HG03469 (cell line): ENCODE data around the gene ITPK1.

Source experiments
- ATAC-seq: cut with Tn5 transposase; IDR thresholded peaks from one replicate; pipeline ENCODE4 v1.9.1; 2021; ENCODE audit warnings: mild to moderate bottlenecking, moderate library complexity, moderate number of reproducible peaks; ENCODE audit not compliant: unreplicated experiment

Gene ITPK1

DNA sequence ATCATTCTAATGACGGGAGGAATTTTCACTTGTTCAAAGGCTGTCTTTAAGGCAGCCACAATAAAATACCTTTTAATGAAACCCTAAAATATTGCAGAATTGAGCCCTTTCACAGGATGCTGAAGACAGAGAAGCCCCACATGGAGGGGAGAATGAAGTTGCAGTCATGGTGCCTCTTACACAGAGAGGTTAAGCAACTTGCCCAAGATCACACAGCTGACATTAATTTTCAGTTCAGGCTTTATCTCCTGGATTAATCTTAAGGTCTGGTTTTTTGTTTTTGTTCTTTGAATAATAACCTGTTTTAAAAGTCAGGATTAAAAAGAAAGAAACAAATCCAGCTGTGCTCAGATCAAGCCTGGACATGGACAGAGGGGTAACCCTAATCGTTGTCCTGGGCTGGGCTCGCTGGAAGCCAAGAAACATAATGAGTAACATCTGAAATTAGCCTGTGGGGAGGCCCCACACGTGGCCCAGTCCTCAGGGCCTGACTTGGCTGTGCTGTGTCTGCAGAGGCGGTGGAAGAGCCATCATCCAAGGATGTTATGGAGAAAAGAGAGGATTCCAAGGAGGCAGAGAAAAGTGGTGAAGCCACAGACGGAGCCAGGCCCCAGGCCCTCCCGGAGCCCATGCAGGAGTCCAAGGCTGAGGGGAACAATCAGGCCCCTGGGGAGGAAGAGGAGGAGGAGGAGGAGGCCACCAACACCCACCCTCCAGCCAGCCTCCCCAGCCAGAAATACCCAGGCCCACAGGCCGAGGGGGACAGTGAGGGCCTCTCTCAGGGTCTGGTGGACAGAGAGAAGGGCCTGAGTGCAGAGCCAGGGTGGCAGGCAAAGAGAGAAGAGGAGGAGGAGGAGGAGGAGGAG lies 184.8 kb downstream of the ITPK1 start:
- no peak for ATAC-seq

DNA sequence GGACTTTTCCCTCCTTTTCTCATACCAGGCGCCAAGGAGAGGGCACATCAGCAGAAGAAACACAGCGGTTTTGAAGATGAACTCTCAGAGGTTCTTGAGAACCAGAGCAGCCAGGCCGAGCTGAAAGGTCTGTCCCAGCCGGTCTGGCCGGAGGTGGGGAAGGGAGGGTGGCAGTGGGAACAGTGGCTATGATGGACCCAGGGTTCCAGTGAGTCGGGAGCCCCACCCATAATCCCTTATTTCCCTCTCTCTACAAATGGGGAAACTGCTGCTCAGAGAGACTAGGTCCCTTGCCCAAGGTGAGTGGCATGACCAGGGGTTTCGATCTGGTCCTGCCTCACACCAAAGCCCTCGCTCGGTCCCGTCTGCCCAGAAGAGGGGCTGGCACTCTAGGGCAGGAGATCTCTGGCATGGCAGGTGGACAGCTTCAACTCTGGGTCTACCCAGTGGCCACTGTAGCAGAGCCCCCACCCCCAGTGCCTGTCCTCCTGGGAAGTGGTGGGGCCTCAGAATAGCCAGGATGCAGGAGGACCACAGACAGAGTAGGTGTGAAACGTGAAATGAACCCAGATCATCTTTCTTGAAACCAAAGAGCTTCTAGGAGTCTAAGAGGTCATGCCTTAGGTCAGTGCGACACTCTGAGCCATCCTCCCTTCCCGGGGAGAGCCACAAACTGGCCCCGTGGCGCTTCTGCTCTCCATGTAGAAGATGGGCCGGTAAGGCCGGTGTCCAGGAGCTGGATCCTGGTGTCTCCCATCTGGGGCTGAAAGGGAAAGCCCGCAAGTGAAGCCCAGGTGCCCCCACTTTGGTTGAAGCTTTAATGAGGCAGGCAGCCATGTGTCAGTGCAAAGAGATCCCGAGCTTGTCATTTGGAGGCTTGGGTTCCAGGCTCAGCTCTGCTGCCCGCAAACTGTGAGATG lies 185.8 kb downstream of the ITPK1 start:
- no peak for ATAC-seq

DNA sequence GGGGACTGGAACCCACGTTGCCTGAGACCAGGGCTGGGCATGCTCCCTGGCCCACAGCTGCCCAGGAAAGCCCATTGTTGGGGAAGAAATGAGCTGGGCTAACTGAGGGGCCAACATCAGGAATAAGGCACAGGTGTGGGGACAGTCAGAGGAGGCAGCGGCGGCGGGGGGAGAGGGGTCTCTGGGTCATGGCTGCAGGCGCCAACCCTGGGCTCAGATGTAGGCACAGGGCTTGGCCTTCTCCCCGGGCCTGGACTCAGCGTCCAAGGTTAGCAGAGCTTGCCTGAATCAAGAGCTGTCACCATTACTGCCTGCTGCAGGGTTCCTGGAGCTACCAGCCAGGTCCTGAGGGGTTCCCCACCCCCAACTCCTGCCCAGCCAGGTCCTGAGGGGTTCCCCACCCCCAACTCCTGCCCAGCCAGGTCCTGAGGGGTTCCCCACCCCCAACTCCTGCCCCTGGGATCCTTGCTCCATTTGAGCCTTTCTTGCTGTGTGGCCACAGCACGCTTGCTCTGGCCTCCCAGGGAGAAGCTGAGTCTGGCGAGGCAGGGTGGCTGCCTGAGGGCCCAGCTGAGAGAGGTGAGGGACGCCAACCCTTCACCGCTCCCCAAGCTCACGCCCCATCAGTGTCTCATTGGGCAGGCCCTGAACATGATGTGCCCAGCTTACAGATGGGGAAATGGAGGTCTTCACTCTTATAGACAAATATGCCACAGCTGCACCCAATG lies 186.6 kb downstream of the ITPK1 start:
- ATAC-seq: no peak

DNA sequence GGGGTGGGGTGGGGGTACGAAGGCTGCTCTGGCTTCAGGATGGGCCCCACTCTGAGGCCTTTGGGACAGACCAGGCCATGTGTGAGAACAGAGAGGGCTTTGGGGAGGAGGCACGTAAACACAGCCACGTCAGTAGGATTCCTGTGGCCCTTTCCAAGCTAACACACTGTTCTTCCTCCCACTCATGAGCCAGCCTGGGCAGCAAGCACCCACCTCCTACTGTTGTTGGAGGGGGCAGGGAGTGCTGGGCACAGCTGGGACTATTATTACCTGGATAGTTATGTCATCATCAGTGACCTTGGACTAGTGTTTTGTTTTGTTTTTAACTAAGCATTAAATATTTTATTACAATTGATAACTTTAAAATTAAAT lies 187.5 kb downstream of the ITPK1 start:
- ATAC-seq: no peak

DNA sequence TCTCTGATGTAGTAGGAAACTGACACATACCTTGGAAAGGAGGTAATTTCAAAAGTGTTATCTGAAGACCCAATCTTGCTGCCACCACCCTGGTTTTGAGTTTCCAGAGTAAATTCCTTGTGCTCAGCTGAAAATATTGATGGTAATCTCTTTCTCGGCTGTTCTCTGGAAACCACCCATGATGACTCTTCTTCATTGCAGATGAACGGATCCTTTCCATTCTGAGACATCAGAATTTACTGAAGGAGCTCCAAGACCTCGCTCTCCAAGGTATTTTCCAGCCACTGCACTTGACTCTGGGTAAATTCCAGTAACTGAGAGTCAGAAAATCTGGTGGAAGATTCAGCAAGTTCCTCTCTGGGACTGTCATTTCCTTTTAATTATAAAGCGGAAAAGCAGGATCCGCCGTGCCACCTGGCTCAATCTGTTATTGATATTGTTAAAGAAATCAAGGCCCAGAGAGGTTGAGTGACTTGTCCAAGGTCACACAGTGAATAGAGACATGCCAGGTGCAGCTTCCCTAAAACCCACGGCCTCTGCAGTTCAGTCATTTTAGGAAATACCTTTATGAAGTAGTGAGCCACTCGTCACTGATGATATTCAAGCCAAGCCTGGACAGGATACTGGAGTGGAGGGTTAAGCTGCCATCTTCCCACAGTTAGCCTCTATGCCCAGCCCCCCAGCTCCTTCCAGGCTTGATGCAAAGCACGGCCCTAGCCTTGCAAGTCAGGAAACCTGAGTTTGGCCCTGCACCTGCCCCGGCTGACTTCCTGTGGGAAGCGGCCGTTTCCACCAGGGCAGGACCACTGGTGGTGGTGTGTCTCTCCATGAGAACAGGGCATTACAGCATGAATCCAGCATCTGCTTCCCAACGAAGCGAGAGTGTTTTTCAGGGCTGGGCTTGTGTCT lies 188.1 kb downstream of the ITPK1 start:
- ATAC-seq: no peak

DNA sequence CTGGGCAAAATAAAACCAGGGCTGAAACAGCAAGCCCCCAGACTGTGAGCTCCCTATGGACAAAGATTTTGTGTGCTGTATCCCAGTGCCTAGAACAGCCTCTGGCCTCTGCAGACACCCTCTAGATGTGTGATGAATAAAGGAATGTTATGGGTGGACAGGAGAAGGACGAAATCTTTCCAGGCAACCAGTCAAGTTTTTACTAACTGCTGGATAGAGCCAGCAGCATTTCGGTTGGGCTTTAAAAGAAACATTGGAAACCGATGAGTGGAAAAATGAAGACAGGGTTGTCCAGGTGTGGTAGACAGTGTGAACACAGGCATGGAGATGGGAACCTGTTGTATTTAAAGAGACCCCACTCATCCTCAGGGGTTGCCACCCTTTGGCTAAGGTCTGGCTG lies 188.8 kb downstream of the ITPK1 start:
- ATAC-seq: no peak

DNA sequence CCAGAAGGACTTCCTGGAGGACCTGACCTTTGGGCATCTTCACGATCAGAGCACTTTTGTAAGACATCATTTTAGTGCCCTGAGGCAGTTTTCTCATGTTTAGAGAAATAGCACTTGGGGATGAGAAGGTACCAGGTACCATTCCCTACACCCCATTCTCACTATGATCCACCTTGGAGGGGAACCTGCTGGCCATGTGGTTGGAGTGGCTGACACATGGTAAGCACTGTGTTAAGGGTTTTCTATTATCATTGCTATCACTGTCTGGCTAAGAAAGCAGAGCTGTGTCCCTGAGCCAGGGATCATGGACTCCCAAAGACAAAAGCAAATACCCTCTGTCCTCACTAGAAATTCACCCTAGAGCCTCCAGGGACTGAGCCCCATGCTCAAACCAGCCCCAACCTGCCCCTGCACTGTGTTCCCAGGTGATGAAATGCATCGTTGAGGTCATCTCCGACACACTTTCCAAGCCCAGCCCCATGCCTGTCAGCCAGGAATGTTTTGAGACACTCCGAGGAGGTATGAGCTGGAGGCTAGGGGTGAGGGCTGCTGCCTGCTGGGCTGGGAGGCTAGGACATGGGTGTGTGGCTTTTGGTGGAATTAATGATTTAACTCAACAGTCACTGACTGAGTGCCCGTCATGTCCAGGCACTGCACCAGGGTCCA lies 189.4 kb downstream of the ITPK1 start:
- ATAC-seq: no peak

DNA sequence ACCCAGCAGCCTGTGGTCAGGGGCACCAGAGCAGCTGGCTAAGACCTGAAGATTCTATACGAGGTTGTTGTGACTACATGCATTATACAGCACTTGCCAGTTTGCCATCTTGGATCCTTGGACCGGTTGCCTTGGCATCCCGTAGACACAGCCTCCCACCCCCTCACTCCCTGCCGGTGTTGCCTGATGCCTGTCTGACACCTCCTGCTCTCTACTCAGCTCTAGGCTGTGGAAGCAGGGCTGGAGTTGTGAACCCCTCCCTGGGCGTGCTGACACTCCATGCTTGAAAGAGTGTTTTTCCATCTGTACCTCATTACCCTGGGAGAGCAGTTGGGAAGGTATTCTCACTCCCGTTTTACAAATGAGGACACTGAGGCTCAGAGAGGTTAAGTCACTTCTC lies 190.3 kb downstream of the ITPK1 start:
- ATAC-seq: no peak

DNA sequence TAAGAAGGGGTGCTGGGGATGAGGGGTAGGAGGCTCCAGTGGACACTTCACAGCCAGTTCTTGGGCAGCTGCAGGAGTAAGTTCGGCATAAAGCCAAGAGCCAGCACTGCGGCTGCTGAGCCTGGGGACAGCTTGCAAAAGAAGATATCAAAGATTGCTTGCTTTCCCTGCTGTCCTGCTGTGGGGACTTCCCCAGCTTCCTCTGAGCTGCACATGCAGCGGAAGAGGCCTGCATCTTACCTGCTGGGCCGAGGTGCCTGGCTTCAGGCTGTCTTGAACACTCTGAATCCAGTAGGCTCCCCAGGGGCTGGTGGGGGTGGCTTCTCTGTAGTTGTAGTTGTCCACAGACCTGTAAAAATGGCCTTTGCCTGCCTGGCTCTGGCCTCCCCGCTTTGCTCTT lies 191.5 kb downstream of the ITPK1 start:
- no peak for ATAC-seq

DNA sequence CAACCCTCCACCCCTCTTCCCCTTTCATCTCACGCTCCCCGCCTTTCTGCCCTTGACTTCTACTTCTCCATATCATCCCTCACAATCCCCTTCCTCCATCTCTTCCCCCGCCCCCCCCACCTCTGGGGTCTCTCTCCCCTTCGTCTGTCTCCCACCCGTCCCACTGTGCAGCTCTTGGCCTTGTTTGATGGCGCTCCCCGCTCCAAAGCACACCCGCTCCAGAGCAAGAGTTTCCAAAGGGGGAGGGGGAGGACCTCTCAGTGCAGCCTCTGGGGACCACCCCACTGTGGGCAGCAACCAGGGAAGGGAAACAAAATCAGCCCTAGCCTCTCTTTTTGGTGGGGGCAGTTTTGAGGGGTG lies 192.0 kb downstream of the ITPK1 start:
- no peak for ATAC-seq

DNA sequence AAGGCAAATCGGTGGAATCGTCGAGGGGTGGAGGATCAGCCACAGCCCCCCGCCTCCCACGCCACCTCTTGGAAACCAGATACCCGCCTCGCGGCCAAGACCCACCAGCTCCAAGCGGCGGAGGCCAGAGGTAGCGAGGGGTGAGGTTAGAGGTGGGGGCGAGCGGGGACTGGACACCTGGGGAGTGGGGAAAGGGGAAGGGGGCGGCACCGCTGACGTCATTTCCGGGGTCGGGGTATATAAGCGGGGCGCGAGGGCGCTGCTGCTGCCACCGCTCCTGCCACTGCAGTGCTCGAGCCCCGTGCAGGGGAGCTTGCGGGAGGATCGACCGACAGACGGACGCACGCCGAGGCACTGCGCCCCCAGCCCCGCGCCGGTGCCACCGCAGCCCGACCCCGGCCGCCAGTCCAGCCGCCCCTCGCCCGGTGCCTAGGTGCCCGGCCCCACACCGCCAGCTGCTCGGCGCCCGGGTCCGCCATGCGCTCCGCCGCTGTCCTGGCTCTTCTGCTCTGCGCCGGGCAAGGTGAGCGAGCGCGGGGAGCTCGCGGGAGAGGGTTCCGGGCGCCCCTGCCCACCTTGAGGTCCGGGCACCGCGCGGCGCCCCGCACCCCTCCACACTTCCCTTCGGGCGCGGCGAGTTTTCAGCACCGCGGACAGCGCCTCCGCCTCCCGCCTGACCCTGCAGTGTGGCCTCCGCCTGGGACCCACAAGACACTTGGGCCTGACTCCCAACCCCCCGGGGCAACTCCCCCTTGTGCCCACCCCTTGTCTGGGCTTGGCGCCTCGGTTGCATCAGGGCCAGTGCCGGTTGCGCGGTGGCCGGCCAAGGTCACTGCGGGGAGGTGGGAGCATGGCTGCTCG lies 192.6 kb downstream of the ITPK1 start, which contains the start of gene CHGA:
TSS of gene CHGA (plus strand) at position 268 of the 861 bp plus-strand sequence. CDS start at position 478, 210 bp downstream.
- ATAC-seq: no peak

DNA sequence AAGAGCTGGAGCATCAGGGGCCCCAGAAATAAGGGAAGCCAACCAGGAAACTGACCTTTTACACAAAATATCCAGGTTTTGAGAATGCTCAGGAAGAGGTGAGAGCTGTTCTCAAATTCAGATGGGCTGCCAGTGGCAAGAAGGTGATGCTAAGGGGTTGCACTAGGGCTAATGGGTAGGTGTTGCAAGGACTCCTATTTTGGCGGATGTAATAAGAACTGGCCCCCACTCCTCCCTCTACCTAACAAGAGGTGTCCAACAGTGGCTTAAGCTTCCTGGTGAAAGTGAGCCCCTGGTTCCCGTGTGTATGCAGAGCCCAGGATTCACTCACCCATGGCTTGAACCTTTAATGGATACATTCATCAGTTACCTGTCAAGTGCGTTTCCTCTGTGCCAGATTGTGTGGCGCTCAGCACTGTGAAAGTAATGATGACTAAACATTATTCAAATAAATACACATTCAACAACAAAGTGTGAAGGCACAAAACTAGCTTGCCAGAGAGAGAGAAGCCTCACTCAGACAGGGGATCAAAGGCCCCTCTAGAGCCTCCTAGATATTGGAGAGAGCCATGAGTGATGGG lies 193.5 kb downstream of the ITPK1 start:
- ATAC-seq: no peak

DNA sequence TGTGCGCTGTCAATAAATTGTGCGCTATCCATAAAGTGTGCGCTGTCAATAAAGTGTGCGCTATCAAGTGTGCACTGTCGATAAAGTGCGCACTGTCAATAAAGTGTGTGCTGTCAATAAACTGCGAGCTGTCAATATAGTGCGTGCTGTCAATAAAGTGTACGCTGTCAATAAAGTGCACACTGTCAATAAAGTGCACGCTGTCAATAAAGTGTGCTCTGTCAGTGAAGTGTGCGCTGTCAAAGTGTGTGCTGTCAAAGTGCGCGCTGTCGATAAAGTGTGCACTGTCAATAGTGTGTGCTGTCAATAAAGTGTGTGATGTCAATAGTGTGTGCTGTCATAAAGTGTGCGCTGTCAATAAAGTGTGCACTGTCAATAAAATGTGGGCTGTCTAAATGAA lies 195.7 kb downstream of the ITPK1 start:
- ATAC-seq: no peak

DNA sequence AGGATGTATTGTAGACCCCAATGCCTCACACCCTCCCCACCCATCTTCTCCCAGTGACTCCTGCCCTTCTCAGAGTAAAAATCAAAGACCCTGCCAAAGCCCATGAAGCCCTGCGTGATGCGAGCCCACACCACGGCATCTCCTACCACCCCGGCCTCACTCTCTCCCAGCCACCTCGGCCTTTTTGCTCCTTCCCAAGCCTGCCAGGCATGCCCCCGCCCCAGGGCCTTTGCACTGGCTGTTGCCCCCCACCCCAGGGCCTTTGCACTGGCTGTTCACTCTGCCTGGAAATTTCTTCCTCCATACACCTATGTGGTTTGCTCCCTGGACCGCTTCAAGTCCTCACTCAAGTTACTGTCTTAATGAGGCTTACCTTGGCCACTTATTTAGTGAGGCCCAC lies 197.8 kb downstream of the ITPK1 start:
- no peak for ATAC-seq

DNA sequence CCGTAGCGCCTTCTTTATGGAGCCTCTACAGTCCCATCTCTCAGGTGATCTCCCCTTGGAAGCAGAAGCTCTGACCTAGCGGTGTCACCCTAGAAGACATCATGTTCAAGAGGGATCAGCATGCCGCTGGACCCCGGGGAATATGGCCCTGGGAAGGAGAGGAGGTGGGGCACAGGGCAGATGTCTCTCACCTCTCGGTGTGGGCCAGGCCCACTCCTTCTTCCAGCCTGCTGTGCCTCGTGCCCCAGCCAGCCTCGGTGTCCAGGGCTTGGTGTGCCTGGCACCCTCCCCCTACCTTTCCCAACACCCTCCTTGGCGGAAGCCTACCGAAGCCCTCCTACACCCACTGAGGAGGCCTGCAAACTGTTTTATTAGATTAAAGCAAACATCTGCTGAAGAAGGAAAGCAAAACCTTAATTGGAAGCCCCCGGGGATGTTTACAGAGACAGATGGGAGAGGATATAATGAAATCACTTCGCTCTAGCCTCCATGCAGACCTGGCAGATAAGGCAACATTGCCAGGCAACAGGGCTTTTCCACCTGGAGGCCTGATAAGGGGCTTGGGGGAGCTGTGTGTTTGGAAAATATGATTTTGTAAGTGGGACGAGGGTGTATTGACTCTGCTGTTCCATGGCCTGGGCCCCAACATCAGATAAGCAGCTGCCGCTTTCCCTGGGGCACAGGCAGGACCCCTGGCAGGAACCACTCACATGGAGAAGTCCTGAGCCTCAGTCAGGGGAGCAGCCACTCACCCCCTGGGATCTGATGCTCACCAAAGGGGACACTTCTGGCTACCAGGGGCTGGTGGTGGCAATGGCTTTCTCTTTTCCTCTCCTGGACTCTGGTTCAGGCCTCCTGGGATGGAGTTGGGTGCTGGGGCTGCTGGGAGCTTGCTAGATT lies 198.4 kb downstream of the ITPK1 start:
- ATAC-seq: no peak

DNA sequence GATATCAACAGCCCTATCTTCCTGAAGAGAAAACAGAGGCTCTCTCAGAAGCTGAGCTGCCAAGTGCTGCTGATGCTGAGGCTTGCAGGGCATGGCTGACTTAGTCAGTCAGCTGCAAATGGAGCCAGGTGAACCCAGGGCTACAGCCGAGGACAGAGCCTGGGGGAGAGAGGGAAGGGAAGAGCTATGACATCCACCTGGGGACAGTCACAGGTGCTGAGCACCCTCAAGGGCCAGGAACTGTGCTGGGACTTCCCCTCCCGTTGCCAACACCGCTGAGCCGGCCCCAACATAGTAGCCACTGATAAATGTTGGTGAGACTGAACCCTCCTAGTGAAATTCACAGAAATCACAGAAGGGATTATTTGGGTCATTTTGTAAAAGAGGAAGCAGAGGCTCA lies 199.5 kb downstream of the ITPK1 start:
- ATAC-seq: no peak

DNA sequence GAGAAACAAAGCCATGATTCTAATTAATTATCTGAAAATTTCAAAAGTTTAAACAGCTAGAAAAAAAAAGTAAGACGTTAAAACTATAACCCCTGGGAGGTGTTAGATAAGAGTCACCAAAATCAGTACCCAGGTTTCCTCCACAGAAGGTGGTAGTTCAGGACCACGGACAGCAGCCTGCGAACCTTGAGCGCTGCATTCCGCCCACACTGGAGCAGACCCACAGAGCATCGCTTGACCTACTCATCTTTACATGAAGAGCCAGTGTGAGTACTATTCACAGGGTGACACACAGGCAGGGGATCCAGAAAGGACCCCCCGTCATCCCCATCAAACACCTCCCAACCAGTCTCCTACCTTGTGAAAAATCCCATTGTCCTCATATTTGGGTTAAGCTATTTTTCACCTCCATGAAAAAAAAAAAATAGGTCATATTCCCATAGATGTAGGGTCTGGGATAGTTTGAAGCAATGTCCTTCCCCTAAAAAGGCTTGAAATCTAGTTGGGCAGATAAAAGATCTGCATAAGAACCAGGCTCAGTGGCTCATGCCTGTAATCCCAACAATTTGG lies 201.6 kb downstream of the ITPK1 start:
- no peak for ATAC-seq
